ENCODE measurements around the gene OR2A2. TPM values are rescaled to one million over a fixed set of nuclear protein-coding genes. Genes with fewer than 3 reads are reported as not detected.

OR2A2 gene
- total and polyA plus RNA-seq, 2 donors (not counting 3 experiments of a cell fraction or from before 2014, with no cell fraction given): not detected

DNA sequence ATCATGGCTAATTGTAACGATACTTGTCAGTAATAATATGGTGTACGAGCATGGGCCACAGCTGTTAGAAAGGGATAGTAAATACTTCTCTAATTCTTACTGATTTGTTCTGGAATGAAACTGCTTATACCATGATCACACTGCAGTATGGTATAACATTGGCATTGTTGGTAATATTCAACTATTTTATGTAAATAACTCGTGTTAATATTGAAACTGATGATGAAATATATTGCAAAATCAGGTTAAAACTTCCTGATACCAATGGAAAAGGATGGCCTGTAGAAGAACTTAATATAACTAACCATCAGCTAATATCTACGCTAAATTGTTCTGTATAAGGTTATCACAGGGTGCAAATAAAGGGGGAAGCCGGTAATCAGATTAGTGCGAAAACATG is 23.9 kb downstream of the OR2A2 start:
- Histone ChIP-seq H4K20me1 (replicated peaks; ENCODE audit: control insufficient read depth, extremely low read depth, insufficient read depth, low read length) (no peaks in the 10 kb centered on the region), H3K9me3 (replicated peaks; ENCODE audit: control insufficient read depth, insufficient read depth, low read length) (no peaks in the 10 kb centered on the region), H3K4me3 (replicated peaks in 1 of 3; ENCODE audit: insufficient read depth in 1 of 3, low read depth in 1 of 3, low read length in 3 of 3) (no peak overlapping the region), H3K4me1 (ENCODE audit: control insufficient read depth, extremely low read depth, insufficient read depth, low read length) (no peaks in the 10 kb centered on the region), H3K9ac (replicated peaks; ENCODE audit: extremely low read depth, insufficient read depth, low read length) (no peak overlapping the region), H3K36me3 (ENCODE audit: control insufficient read depth in 2 of 2, extremely low read depth in 1 of 2, insufficient read depth in 2 of 2, low read length in 2 of 2) (no peaks in the 10 kb centered on the region), H2AFZ (ENCODE audit: low read depth, low read length) (no peak overlapping the region), H3K4me2 (ENCODE audit: insufficient read depth, low read length) (no peak overlapping the region), H3K9me1 (replicated peaks; ENCODE audit: control insufficient read depth, extremely low read depth, insufficient read depth, low read length) (no peaks in the 10 kb centered on the region), H3K27me3 (ENCODE audit: control insufficient read depth in 2 of 2, insufficient read depth in 2 of 2, low read length in 2 of 2) (peaks cover 0 to 2% of the 10 kb centered on the region in 2 experiments), H3K79me2 (ENCODE audit: control insufficient read depth, insufficient read depth, low read length) (no peaks in the 10 kb centered on the region), H3K27ac (ENCODE audit: insufficient read depth, low read depth, low read length) (no peak overlapping the region)
- intact Hi-C loops (cut with micrococcal nuclease) (no loop called here), dilution Hi-C loops (cut with MboI; ENCODE audit: extremely low pct_ligation_motif_present, low sequenced_read_pairs) (no loop called here)
- BruUV-seq (replicated peaks): no TSS peak
- FAIRE-seq (no peak), DNase-seq (ENCODE audit: low read depth, low spot score) (no peak)
- CTCF ChIA-PET: interaction anchor here (0.7 kb wide), 1 partner anchor 396 kb away, joined by 3 read pairs; no protein-coding TSS in a partner anchor
- TF ChIP-seq POLR2A (IDR thresholded peaks at IDR 0.05; ENCODE audit: low read depth, low read length): no peak
- TF ChIP-seq MYC (IDR thresholded peaks at IDR 0.05; ENCODE audit: low read depth, low read length): no peak
- TF ChIP-seq EZH2 (IDR thresholded peaks at IDR 0.05; ENCODE audit: borderline replicate concordance, low read depth, low read length, severe bottlenecking): no peak
- TF ChIP-seq CTCF (IDR thresholded peaks at IDR 0.05; ENCODE audit: extremely low read depth in 1 of 2, insufficient read depth in 1 of 2, low read depth in 1 of 2, low read length in 2 of 2): no peak
- TF ChIP-seq MAX (IDR thresholded peaks at IDR 0.05; ENCODE audit: insufficient read depth, insufficient read length): no peak
- TF ChIP-seq GATA2 (IDR thresholded peaks at IDR 0.05; ENCODE audit: insufficient read depth, insufficient read length, low read depth, low read length): no peak
- POLR2A ChIA-PET: no interaction called here

- DNase-seq (ENCODE audit: low read depth, low spot score) (no peak), FAIRE-seq (no peak)
- Histone ChIP-seq H3K27me3 (ENCODE audit: control insufficient read depth in 2 of 2, insufficient read depth in 2 of 2, low read length in 2 of 2) (peaks cover 0 to 2% of the 10 kb centered on the region in 2 experiments), H3K27ac (ENCODE audit: insufficient read depth, low read depth, low read length) (no peak overlapping the region), H4K20me1 (replicated peaks; ENCODE audit: control insufficient read depth, extremely low read depth, insufficient read depth, low read length) (no peaks in the 10 kb centered on the region), H3K4me1 (ENCODE audit: control insufficient read depth, extremely low read depth, insufficient read depth, low read length) (no peaks in the 10 kb centered on the region), H3K9ac (replicated peaks; ENCODE audit: extremely low read depth, insufficient read depth, low read length) (no peak overlapping the region), H3K36me3 (ENCODE audit: control insufficient read depth in 2 of 2, extremely low read depth in 1 of 2, insufficient read depth in 2 of 2, low read length in 2 of 2) (no peaks in the 10 kb centered on the region), H3K79me2 (ENCODE audit: control insufficient read depth, insufficient read depth, low read length) (no peaks in the 10 kb centered on the region), H3K9me3 (replicated peaks; ENCODE audit: control insufficient read depth, insufficient read depth, low read length) (no peaks in the 10 kb centered on the region), H3K9me1 (replicated peaks; ENCODE audit: control insufficient read depth, extremely low read depth, insufficient read depth, low read length) (no peaks in the 10 kb centered on the region), H2AFZ (ENCODE audit: low read depth, low read length) (no peak overlapping the region), H3K4me3 (replicated peaks in 1 of 3; ENCODE audit: insufficient read depth in 1 of 3, low read depth in 1 of 3, low read length in 3 of 3) (no peak overlapping the region), H3K4me2 (ENCODE audit: insufficient read depth, low read length) (no peak overlapping the region)
- dilution Hi-C loops (cut with MboI; ENCODE audit: extremely low pct_ligation_motif_present, low sequenced_read_pairs): no loop called here
- CTCF ChIA-PET: interaction anchor here (0.7 to 1.0 kb wide), 4 partner anchors 8 to 397 kb away, joined by 3 to 4 read pairs (median 3); no protein-coding TSS in a partner anchor
- no peak for TF ChIP-seq GATA2 (IDR thresholded peaks at IDR 0.05; ENCODE audit: insufficient read depth, insufficient read length, low read depth, low read length)
- TF ChIP-seq EZH2 (IDR thresholded peaks at IDR 0.05; ENCODE audit: borderline replicate concordance, low read depth, low read length, severe bottlenecking): no peak
- TF ChIP-seq POLR2AphosphoS5 (IDR thresholded peaks at IDR 0.05; ENCODE audit: insufficient read depth, low read depth, low read length): no peak
- no peak for TF ChIP-seq CTCF (IDR thresholded peaks at IDR 0.05; ENCODE audit: extremely low read depth in 1 of 2, insufficient read depth in 1 of 2, low read depth in 1 of 2, low read length in 2 of 2)
- TF ChIP-seq FOS (IDR thresholded peaks at IDR 0.05; ENCODE audit: borderline replicate concordance, insufficient read depth, low read length): no peak
- intact Hi-C loops (cut with micrococcal nuclease): no loop called here
- BruUV-seq (replicated peaks): no TSS peak
- POLR2A ChIA-PET: no interaction called here
Observed at GRCh38 chr7:144134116-144134515, 24.7 kb downstream of the OR2A2 start.

All from endothelial cell of umbilical vein (primary cell).